Stimulated activated CD8-positive, alpha-beta memory T cell treated with anti-CD3 and anti-CD28 coated beads, Interleukin-12 subunit alpha, Interleukin-12 subunit beta, amount 100 ng/mL, for 1 hour (primary cell): ENCODE measurements around the gene TECR.

ENCODE experiments used
- DNase-seq: peaks from one replicate; pipeline ENCODE4 v3.0.0-alpha.2; 2020; ENCODE audit warnings: low read depth

TECR gene

GRCh38 chr19:14507704-14508542 lies 21.5 kb upstream of the TECR start:
- DNase-seq: no peak

GRCh38 chr19:14510311-14511228 lies 18.8 kb upstream of the TECR start:
- no peak for DNase-seq

- DNase-seq: no peak
Measured at GRCh38 chr19:14511229-14511593, 18.2 kb upstream of the TECR start.

- no peak for DNase-seq
Measured at GRCh38 chr19:14512406-14512961, 16.9 kb upstream of the TECR start.

- no peak for DNase-seq
Measured at GRCh38 chr19:14514215-14514863, 15.1 kb upstream of the TECR start.

GRCh38 chr19:14515501-14516047 lies 13.8 kb upstream of the TECR start:
- no peak for DNase-seq

GRCh38 chr19:14516048-14516534 lies 13.3 kb upstream of the TECR start:
- DNase-seq: no peak

GRCh38 chr19:14516746-14517438 lies 12.5 kb upstream of the TECR start:
- no peak for DNase-seq

- DNase-seq: no peak
Measured at GRCh38 chr19:14517446-14517839, 12.0 kb upstream of the TECR start.

- DNase-seq: no peak
Measured at GRCh38 chr19:14517840-14518505, 11.4 kb upstream of the TECR start, which contains the start of gene DNAJB1. Gene DNAJB1, minus strand, starts transcription at chr19:14518397. Its CDS starts 48 bp downstream, at chr19:14518349.

- no peak for DNase-seq
Measured at GRCh38 chr19:14519245-14519859, 10.0 kb upstream of the TECR start.

- DNase-seq: no peak
Measured at GRCh38 chr19:14519860-14520407, 9.5 kb upstream of the TECR start.

GRCh38 chr19:14520543-14520942 lies 8.9 kb upstream of the TECR start:
- DNase-seq: no peak

GRCh38 chr19:14525729-14526128 lies 3.7 kb upstream of the TECR start:
- no peak for DNase-seq

- DNase-seq: no peak
Measured at GRCh38 chr19:14526423-14526822, 3.0 kb upstream of the TECR start.

- no peak for DNase-seq
Measured at GRCh38 chr19:14528419-14529253, 758 bp upstream of the TECR start.

- DNase-seq: no peak
Measured at GRCh38 chr19:14530005-14530348, 583 bp downstream of the TECR start.

- no peak for DNase-seq
Measured at GRCh38 chr19:14530506-14530905, 1.1 kb downstream of the TECR start.

GRCh38 chr19:14533450-14533849 lies 4.1 kb downstream of the TECR start:
- DNase-seq: no peak
